ENCODE results near the gene LRRC10B.

- no peak for TF ChIP-seq PHF8 (conservative IDR thresholded peaks at IDR 0.05; ENCODE audit: low read depth, low read length)
- no peak for TF ChIP-seq CTCF (IDR thresholded peaks at IDR 0.05; ENCODE audit: control extremely low read depth in 1 of 3, insufficient read depth in 1 of 3, low read depth in 1 of 3, low read length in 3 of 3)
- no peak for TF ChIP-seq NRF1 (IDR thresholded peaks at IDR 0.05; ENCODE audit: low read depth, low read length)
- TF ChIP-seq GABPA (IDR thresholded peaks at IDR 0.05; ENCODE audit: borderline replicate concordance, insufficient read depth, low read length) = no peak
- no peak for TF ChIP-seq CHD2 (IDR thresholded peaks at IDR 0.05; ENCODE audit: low read length)
- no peak for TF ChIP-seq POLR2A (IDR thresholded peaks at IDR 0.05; ENCODE audit: control extremely low read depth in 1 of 2, low read depth in 2 of 2, low read length in 2 of 2)
- TF ChIP-seq POU5F1 (IDR thresholded peaks at IDR 0.05; ENCODE audit: low read depth, low read length) = no peak
These were observed 30.1 kb downstream of the LRRC10B start for GRCh38 chr11:61538636-61538961.
